SK-N-MC (cell line): ENCODE data around the gene GULP1.

Source experiments
- EZH2 ChIP-seq: fragments of 200-600 bp; sonication (generic); IDR thresholded peaks from one replicate; pipeline ENCODE4 v1.6.1; 2017; ENCODE audit warnings: antibody characterized with exemption
- FOXP2 ChIP-seq: optimal IDR thresholded peaks from 2 replicates; pipeline ENCODE3; 2011; ENCODE audit warnings: mild to moderate bottlenecking, moderate library complexity; ENCODE audit not compliant: insufficient read depth; ENCODE audit errors: extremely low read length, control extremely low read depth
- POLR2AphosphoS5 ChIP-seq: IDR thresholded peaks from 2 replicates; pipeline ENCODE4 v1.6.1; 2012; ENCODE audit warnings: mild to moderate bottlenecking, low read depth, low read length, borderline replicate concordance

- no peak for TF ChIP-seq FOXP2
- TF ChIP-seq EZH2 = no peak
- TF ChIP-seq POLR2AphosphoS5 = no peak
Observed at GRCh38 chr2:188627471-188627870, 335.8 kb downstream of the GULP1 start.
